Fibroblast of the aortic adventitia (primary cell): Measurements from ENCODE around the gene GLDN. TPM values are rescaled to one million over a fixed set of nuclear protein-coding genes. Genes with fewer than 3 reads are reported as not detected.

Experiments used
- DNase-seq: peaks from one replicate; pipeline ENCODE4 v3.0.0-alpha.2; 2010; ENCODE audit warnings: low read depth
- H3K4me3 ChIP-seq: 2 replicates; pipeline ENCODE4 v1.5.1; 2011; ENCODE audit warnings: low read depth, mild to moderate bottlenecking, control low read depth, low read length, moderate library complexity
- total RNA-seq: library from RNA; depleted of rRNA; stranded (reverse); fragments of >200 nt; gene quantifications from 2 replicates; pipeline ENCODE4 v1.2.3, GENCODE V29; 2012; ENCODE audit warnings: low replicate concordance
- TF ChIP-seq, protein P1 (sequence below): IDR thresholded peaks from 2 replicates; pipeline ENCODE4 v1.5.1; 2011; ENCODE audit warnings: mild to moderate bottlenecking, low read length, control low read depth, inconsistent platforms; ENCODE audit not compliant: insufficient read depth

GLDN gene
- total RNA-seq, 1 donor, result 13.3 TPM

- TF ChIP-seq, protein P1, sequence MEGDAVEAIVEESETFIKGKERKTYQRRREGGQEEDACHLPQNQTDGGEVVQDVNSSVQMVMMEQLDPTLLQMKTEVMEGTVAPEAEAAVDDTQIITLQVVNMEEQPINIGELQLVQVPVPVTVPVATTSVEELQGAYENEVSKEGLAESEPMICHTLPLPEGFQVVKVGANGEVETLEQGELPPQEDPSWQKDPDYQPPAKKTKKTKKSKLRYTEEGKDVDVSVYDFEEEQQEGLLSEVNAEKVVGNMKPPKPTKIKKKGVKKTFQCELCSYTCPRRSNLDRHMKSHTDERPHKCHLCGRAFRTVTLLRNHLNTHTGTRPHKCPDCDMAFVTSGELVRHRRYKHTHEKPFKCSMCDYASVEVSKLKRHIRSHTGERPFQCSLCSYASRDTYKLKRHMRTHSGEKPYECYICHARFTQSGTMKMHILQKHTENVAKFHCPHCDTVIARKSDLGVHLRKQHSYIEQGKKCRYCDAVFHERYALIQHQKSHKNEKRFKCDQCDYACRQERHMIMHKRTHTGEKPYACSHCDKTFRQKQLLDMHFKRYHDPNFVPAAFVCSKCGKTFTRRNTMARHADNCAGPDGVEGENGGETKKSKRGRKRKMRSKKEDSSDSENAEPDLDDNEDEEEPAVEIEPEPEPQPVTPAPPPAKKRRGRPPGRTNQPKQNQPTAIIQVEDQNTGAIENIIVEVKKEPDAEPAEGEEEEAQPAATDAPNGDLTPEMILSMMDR, result no peak
- H3K4me3 ChIP-seq, result no peak overlapping the region
- no peak for DNase-seq
Measured at GRCh38 chr15:51353976-51354375, 12.5 kb downstream of the GLDN start.

DNA sequence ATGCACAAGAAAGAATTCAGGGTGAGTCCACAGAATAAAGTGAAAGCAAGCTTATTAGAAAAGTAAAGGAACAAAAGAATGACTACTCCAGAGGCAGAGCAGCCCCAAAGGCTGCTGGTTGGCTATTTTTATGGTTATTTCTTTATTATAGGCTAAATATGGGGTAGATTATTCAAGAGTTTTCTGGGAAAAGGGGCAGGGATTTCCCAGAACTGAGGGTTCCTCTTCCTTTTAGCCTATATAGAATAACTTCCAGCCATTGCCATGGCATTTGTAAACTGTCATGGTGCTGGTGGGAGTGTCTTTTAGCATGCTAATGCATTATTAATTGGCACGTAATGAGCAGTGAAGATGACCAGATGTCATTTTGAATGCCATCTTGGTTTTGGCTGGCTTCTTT is 13.6 kb downstream of the GLDN start:
- TF ChIP-seq, protein P1, result no peak
- no peak overlapping the region for H3K4me3 ChIP-seq
- DNase-seq, result no peak

GRCh38 chr15:51356147-51356546 is 14.7 kb downstream of the GLDN start:
- TF ChIP-seq, protein P1, result no peak
- no peak overlapping the region for H3K4me3 ChIP-seq
- DNase-seq, result no peak

- no peak overlapping the region for H3K4me3 ChIP-seq
- TF ChIP-seq, protein P1, result no peak
- DNase-seq, result no peak
Measured at GRCh38 chr15:51356983-51357382, 15.5 kb downstream of the GLDN start.

GRCh38 chr15:51359981-51360380 is 18.5 kb downstream of the GLDN start:
- TF ChIP-seq, protein P1, result no peak
- H3K4me3 ChIP-seq, result no peak overlapping the region
- DNase-seq, result no peak

- no peak overlapping the region for H3K4me3 ChIP-seq
- no peak for DNase-seq
Measured at GRCh38 chr15:51363383-51363782, 21.9 kb downstream of the GLDN start.

GRCh38 chr15:51365417-51365816 is 24.0 kb downstream of the GLDN start:
- DNase-seq, result no peak
- TF ChIP-seq, protein P1, result no peak
- H3K4me3 ChIP-seq, result no peak overlapping the region

More at GRCh38 chr15:51363383-51363782, 21.9 kb downstream of the GLDN start:
- TF ChIP-seq, protein P1, result no peak
